HFF-Myc (cell line): ENCODE measurements around the gene USP54.

Source experiments
- DNase-seq: peaks from one replicate; pipeline ENCODE4 v3.0.0-alpha.2; 2011; ENCODE audit warnings: low read depth; ENCODE audit errors: extremely low read depth
- H3K4me3 ChIP-seq: replicated peaks from 2 replicates; pipeline ENCODE4 v1.5.1; 2011; ENCODE audit warnings: low read depth, mild to moderate bottlenecking, control low read depth, low read length
- TF ChIP-seq, protein P1 (sequence below): IDR thresholded peaks from 2 replicates; pipeline ENCODE4 v1.5.1; 2012; ENCODE audit warnings: mild to moderate bottlenecking, low read depth, low read length, control low read depth; ENCODE audit errors: missing control alignments

USP54 gene

DNA sequence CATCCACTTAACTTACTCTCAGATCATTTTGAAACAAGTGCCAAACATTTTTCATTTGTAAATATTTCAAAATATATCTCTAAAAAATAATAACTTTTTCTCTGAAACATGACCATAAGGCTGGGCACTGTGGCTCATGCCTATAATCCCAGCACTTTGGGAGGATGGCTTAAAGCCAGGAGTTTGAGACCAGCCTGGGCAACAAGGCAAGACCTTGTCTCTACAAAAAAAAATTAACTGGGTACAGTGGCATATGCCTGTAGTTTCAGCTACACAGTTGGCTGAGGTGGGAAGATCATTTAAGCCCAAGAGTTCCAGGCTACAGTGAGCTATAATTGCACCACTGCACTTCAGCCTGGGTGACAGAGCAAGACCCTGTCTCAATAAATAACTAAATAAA lies 36.4 kb downstream of the USP54 start:
- H3K4me3 ChIP-seq, result no peak overlapping the region
- TF ChIP-seq, protein P1, sequence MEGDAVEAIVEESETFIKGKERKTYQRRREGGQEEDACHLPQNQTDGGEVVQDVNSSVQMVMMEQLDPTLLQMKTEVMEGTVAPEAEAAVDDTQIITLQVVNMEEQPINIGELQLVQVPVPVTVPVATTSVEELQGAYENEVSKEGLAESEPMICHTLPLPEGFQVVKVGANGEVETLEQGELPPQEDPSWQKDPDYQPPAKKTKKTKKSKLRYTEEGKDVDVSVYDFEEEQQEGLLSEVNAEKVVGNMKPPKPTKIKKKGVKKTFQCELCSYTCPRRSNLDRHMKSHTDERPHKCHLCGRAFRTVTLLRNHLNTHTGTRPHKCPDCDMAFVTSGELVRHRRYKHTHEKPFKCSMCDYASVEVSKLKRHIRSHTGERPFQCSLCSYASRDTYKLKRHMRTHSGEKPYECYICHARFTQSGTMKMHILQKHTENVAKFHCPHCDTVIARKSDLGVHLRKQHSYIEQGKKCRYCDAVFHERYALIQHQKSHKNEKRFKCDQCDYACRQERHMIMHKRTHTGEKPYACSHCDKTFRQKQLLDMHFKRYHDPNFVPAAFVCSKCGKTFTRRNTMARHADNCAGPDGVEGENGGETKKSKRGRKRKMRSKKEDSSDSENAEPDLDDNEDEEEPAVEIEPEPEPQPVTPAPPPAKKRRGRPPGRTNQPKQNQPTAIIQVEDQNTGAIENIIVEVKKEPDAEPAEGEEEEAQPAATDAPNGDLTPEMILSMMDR, result no peak
- no peak for DNase-seq

DNA sequence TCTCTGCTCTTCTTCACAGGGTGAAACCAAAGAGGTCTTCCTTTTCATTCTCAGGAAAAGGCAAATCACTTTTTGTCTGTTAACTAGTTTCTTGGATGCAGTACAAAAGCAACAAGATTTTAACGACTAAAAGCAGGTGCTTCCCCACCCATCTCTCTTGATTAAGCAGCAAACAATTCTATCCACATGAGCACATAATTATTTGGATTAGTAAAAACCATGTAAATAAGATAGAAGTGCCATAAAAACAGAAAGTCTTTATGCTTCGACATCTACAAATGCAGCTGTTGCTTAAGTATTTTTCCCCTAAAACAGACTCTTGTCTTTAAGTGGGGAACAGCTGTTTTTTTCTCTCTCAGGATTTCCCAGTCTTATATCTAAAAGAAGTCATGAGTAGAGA lies 37.4 kb downstream of the USP54 start:
- no peak overlapping the region for H3K4me3 ChIP-seq
- TF ChIP-seq, protein P1, result no peak
- DNase-seq, result no peak

DNA sequence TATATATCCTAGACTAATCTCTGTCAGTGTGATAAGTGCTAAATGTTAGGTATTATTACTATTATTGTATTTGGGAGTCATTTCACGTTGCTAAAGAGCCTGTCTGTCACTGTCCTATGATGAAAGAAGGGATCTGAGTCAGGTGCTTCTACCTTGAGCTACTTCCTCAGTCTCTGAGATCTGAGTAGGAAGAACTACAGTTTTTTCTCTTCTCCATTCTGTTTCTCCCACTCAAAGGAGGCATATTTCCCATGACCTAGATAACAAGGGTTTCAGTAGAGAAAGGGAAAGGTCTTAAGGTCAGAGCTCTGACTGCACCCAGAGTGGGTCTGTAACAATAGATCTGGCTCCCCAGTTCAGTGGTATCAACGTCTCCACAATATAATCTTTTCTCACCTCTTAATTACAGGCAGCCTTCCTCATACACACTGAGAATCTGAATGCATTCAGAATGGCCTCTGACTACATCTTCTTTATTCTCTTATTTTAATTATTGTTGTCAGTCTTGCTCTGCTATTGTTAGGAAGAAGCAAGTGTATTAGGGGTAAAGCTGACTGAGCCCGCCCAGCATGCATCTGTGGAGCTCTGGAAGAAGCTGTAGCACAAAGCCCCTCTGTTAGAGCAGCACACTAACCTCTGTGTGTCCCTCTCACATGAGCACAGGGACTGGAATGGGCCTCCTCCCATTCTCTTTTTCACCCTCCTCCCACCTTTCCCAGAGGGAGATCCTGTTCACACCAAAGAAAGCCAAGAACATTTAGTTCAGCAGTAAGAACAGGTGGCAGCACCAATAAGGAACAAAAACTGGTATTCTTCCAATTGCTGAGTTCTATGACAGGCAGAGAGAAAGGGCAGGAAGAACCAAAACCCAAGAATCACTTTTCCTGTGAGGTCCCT lies 38.1 kb downstream of the USP54 start:
- no peak overlapping the region for H3K4me3 ChIP-seq
- TF ChIP-seq, protein P1, result no peak
- DNase-seq, result no peak

DNA sequence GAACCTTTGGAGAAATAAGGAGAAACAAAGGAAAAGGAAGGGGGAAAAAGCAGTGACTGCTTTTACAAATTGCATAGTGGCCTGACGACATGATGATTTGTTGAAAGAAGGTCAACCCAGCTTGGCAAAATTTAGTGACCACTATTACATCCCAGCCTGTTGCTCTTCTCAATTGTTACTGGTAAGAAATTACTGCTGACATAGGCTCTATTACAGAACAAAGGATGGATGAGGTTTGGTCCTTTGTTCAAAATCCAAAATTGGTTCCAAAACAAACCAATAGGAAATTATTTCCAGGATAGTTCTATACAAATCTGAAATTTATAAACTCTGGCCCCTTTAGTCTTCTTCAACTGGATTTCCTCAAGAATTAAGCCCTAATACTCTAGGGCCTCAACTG lies 39.6 kb downstream of the USP54 start:
- TF ChIP-seq, protein P1, result no peak
- DNase-seq, result no peak

DNA sequence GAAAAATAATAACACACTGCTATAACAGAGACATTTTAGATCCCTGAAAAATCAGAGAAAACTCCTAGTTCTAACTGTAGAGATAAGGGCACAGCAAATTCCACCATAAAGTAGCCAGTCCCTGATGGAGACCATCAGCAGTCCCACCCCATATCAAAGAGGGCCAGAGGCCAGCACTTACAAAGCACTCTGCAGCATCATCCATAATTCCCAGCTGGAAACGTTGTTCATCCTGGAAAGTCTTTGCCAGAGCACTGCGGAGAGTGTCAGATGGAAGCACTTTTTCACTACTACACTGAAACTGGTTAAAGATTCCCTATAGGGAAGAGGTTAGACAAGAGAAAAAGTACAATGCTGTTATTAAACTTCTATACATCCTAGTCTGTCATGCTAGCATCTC lies 45.8 kb downstream of the USP54 start:
- TF ChIP-seq, protein P1, result no peak
- H3K4me3 ChIP-seq, result no peak overlapping the region
- DNase-seq, result no peak

More for the DNA sequence above, 39.6 kb downstream of the USP54 start:
- H3K4me3 ChIP-seq, result no peak overlapping the region

DNA sequence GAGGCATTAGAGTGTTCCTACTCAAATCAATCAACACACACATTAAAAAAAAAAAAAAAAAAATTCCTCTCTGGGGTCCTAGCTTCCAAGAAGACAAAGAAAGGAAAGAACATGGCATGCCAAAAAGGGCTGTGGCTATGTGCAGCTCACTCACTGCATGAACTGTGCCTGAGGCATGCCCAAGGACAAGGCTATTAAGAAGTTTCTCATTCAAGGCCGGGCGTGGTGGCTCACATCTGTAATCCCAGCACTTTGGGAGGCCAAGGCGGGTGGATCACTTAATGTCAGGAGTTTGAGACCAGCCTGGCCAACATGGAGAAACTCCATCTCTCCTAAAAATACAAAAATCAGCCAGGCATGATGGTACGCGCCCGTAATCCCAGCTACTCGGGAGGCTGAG lies 53.4 kb downstream of the USP54 start:
- no peak for DNase-seq
- TF ChIP-seq, protein P1, result no peak
- H3K4me3 ChIP-seq, result no peak overlapping the region
